HepG2 (cell line): ENCODE data around the gene BSND. TPM values are rescaled to one million over a fixed set of nuclear protein-coding genes. Genes with fewer than 3 reads are reported as not detected.

ENCODE experiments used
- ATAC-seq: fragments of 200-7000 bp; cut with Tn5 transposase; 3 replicates; pipeline ENCODE4 v1.9.1; 2020; ENCODE audit warnings: mild to moderate bottlenecking, moderate library complexity
- BruUV-seq: library from RNA; stranded (reverse); fragments of 400-500 nt; replicated peaks from 2 replicates; lab custom pipeline; 2021; lab: Mats Ljungman, UMichigan
- CTCF ChIA-PET: fragments of 300-600 bp; formaldehyde crosslinking; extraction: SDS; loops from one replicate; lab custom pipeline; 2021; ENCODE audit warnings: low total read pairs, inconsistent platforms, low intra/inter-chr PET ratio; lab: Yijun Ruan, JAX
- POLR2A ChIA-PET: fragments of 350-600 bp; sonication (Branson Sonifier 250); formaldehyde crosslinking; loops from one replicate; lab custom pipeline; 2020; ENCODE audit warnings: antibody characterized with exemption, inconsistent platforms; lab: Yijun Ruan, JAX
- DNase-seq: peaks from one replicate; pipeline ENCODE4 v3.0.0-alpha.2; 2015; ENCODE audit warnings: low spot score
- FAIRE-seq: peaks from 3 replicates; lab custom pipeline; 2011; peaks lifted over from hg19 to GRCh38; lab: Jason Lieb, UNC
- H2AFZ ChIP-seq: one replicate; pipeline ENCODE4 v1.6.1; 2011; ENCODE audit warnings: low read length, inconsistent platforms
- H3K27ac ChIP-seq: fragments of 300-600 bp; 3 replicates; pipeline ENCODE4 v1.8.0; 2011; ENCODE audit warnings: mixed run types, mild to moderate bottlenecking, mixed read lengths, low read length, inconsistent platforms; ENCODE audit not compliant: insufficient read depth; ENCODE audit errors: extremely low read length
- H3K27me3 ChIP-seq, 2 experiments: fragments of 200-600 bp in 1 of 2; 2 replicates in 1 of 2; 3 replicates in 1 of 2; pipeline versions ENCODE4 v1.6.0 to v1.8.0; 2011; ENCODE audit warnings: low read length in 2 of 2, mild to moderate bottlenecking in 2 of 2, moderate library complexity in 2 of 2, inconsistent platforms in 1 of 2; ENCODE audit not compliant: insufficient read depth in 2 of 2, control insufficient read depth in 1 of 2
- H3K36me3 ChIP-seq, 2 experiments: fragments of 200-600 bp in 1 of 2; replicated peaks in 1 of 2; 2 replicates in 1 of 2; 3 replicates in 1 of 2; pipeline versions ENCODE4 v1.5.1 to v1.8.0; 2011; ENCODE audit warnings: low read length in 2 of 2, inconsistent platforms in 1 of 2; ENCODE audit not compliant: insufficient read depth in 2 of 2, control insufficient read depth in 1 of 2
- H3K4me1 ChIP-seq: 2 replicates; pipeline ENCODE4 v1.5.1; 2012; ENCODE audit warnings: low read length, inconsistent platforms; ENCODE audit not compliant: insufficient read depth
- H3K4me2 ChIP-seq: 2 replicates; pipeline ENCODE4 v1.6.0; 2011; ENCODE audit warnings: low read depth, low read length, inconsistent platforms
- H3K4me3 ChIP-seq, 3 experiments: fragments of 200-600 bp in 1 of 3; sonication (generic), shearing (Covaris generic) in 1 of 3; replicated peaks in 1 of 3; 2 replicates each; pipeline ENCODE4 v1.5.1; 2011 to 2016; ENCODE audit warnings: low read length in 3 of 3, inconsistent platforms in 2 of 3, low read depth in 2 of 3, mild to moderate bottlenecking in 2 of 3, control low read depth in 1 of 3, mixed read lengths in 1 of 3; ENCODE audit not compliant: insufficient read depth in 1 of 3
- H3K79me2 ChIP-seq: one replicate; pipeline ENCODE4 v1.6.1; 2011; ENCODE audit warnings: low read length, inconsistent platforms; ENCODE audit not compliant: insufficient read depth
- H3K9ac ChIP-seq: 2 replicates; pipeline ENCODE4 v1.6.0; 2011; ENCODE audit warnings: mild to moderate bottlenecking, low read depth, low read length, inconsistent platforms; ENCODE audit not compliant: insufficient read depth
- H3K9me3 ChIP-seq: 2 replicates; pipeline ENCODE4 v1.5.1; 2012; ENCODE audit warnings: mild to moderate bottlenecking, low read length
- H4K20me1 ChIP-seq: 2 replicates; pipeline ENCODE4 v1.6.0; 2011; ENCODE audit warnings: inconsistent platforms, mild to moderate bottlenecking, low read length, moderate library complexity; ENCODE audit not compliant: insufficient read depth
- BRD4 ChIP-seq: sonication (generic); formaldehyde crosslinking; IDR thresholded peaks from 2 replicates; pipeline ENCODE4 v1.4.0; 2020; ENCODE audit warnings: missing genetic modification reagents
- CENPBD1 ChIP-seq: sonication (generic); formaldehyde crosslinking; IDR thresholded peaks from 2 replicates; pipeline ENCODE4 v1.8.0; 2022; ENCODE audit warnings: missing genetic modification reagents, low read depth, mild to moderate bottlenecking, borderline replicate concordance
- CTCF ChIP-seq: sonication (generic); formaldehyde crosslinking; IDR thresholded peaks from 2 replicates; pipeline ENCODE4 v1.5.0; 2020; ENCODE audit warnings: mild to moderate bottlenecking, missing genetic modification reagents, moderate library complexity
- ELF1 ChIP-seq: sonication (generic); formaldehyde crosslinking; IDR thresholded peaks from 2 replicates; pipeline ENCODE4 v1.4.0; 2020; ENCODE audit warnings: missing genetic modification reagents
- FOXK2 ChIP-seq: fragments of 450-650 bp; IDR thresholded peaks from 2 replicates; pipeline ENCODE4 v1.6.1; 2016
- SMC3 ChIP-seq: IDR thresholded peaks from 2 replicates; pipeline ENCODE4 v1.6.1; 2011; ENCODE audit warnings: low read length, improper control_type of control experiment
- SRSF4 ChIP-seq: fragments of 200-400 bp; formaldehyde crosslinking; IDR thresholded peaks from one replicate; pipeline ENCODE4 v1.6.1; 2018; ENCODE audit warnings: mild to moderate bottlenecking, low read depth, low read length, moderate library complexity; ENCODE audit not compliant: poor library complexity, severe bottlenecking
- STAG1 ChIP-seq: sonication (generic); formaldehyde crosslinking; IDR thresholded peaks from 2 replicates; pipeline ENCODE4 v1.4.0; 2020; ENCODE audit warnings: missing genetic modification reagents
- ZNF430 ChIP-seq: sonication (generic); formaldehyde crosslinking; IDR thresholded peaks from 2 replicates; pipeline ENCODE4 v1.9.0; 2021; ENCODE audit warnings: mild to moderate bottlenecking, missing genetic modification reagents
- ZNF674 ChIP-seq: sonication (generic); formaldehyde crosslinking; IDR thresholded peaks from 2 replicates; pipeline ENCODE4 v1.5.0; 2020; ENCODE audit warnings: low read depth, mild to moderate bottlenecking, missing genetic modification reagents
- ZNF816 ChIP-seq: sonication (generic); formaldehyde crosslinking; IDR thresholded peaks from 2 replicates; pipeline ENCODE4 v1.8.0; 2022; ENCODE audit warnings: missing genetic modification reagents, mild to moderate bottlenecking, borderline replicate concordance
- WGBS: methylation state at CpG from one replicate; pipeline ENCODE4 v1.1.6; 2017; ENCODE audit warnings: low lambda C conversion rate; 5-methylcytosine and 5-hydroxymethylcytosine counted together
- in situ Hi-C: cut with HindIII; loops from 2 replicates; pipeline ENCODE4 v1.10.0; 2017; ENCODE audit warnings: low pct_unique_long_range_greater_than_20kb; ENCODE audit not compliant: extremely low pct_ligation_motif_present
- intact Hi-C: fragments of 100-400 bp; cut with micrococcal nuclease; formaldehyde crosslinking; loops from one replicate; pipeline ENCODE4 v1.10.0; 2022; ENCODE audit not compliant: unreplicated experiment
- polyA plus RNA-seq, 8 experiments: library from polyadenylated mRNA; depleted of rRNA in 3 of 8; stranded (reverse) in 7 of 8; unstranded in 1 of 8; fragments of >200 nt; fragmentation: Illumina TruSeq in 4 of 8; extraction: Trizol in 4 of 8; gene quantifications; 2 replicates each; pipeline versions ENCODE4 v1.2.1 to v1.2.3, GENCODE V29; 2011 to 2016; ENCODE audit warnings: low read depth in 4 of 8, missing spikeins in 1 of 8, mixed read lengths in 1 of 8; ENCODE audit not compliant: insufficient read depth in 1 of 8
- total RNA-seq, 5 experiments: library from RNA; depleted of rRNA; stranded (reverse); fragments of >200 nt; fragmentation: Illumina TruSeq; extraction: Trizol; gene quantifications; 2 replicates each; pipeline ENCODE4 v1.2.3, GENCODE V29; 2016; ENCODE audit warnings: low read depth in 1 of 5

Gene BSND
- total and polyA plus RNA-seq, 2 of the 13 experiments (the other 11 are each of a cell fraction or from before 2014, with no cell fraction given) = not detected

- peak; percentile 15; the same call in 2 of the 3 replicates for ATAC-seq
- H3K9me3 ChIP-seq = no peaks in the 10 kb centered on the region
- no peak overlapping the region for H3K9ac ChIP-seq
- TF ChIP-seq CENPBD1 (CRISPR knock-in tag) (no peak), SRSF4 (no peak), ZNF430 (CRISPR knock-in tag) (0 out of 2 replicates have a peak, but pooled peaks have one; percentile 33), ZNF816 (no peak), BRD4 (CRISPR knock-in tag) (no peak)
- TF ChIP-seq, all 625 proteins: peak for 1
- H3K4me2 ChIP-seq = no peak overlapping the region
- CTCF ChIA-PET = interaction anchor here (1.1 to 1.5 kb wide), 2 partner anchors 12 to 60 kb away, joined by 3 to 4 read pairs; no protein-coding TSS in a partner anchor
- H2AFZ ChIP-seq = no peak overlapping the region
- H3K27me3 ChIP-seq = peaks cover 2 to 35% of the 10 kb centered on the region in 2 experiments; a peak in 4 of 5 replicates
- POLR2A ChIA-PET = no interaction called here
- in situ Hi-C loops (no loop called here), intact Hi-C loops (no loop called here)
- H3K4me1 ChIP-seq = peaks cover 7% of the 10 kb centered on the region; the same call in 1 of the 2 replicates
- H3K36me3 ChIP-seq = no peaks in the 10 kb centered on the region
- H3K27ac ChIP-seq = no peak overlapping the region
- WGBS = no CpG with 5 or more reads among the region's 9 CpGs
- FAIRE-seq = no peak
- no TSS peak for BruUV-seq
- H3K4me3 ChIP-seq = no peak overlapping the region
- H4K20me1 ChIP-seq = no peaks in the 10 kb centered on the region
- no peaks in the 10 kb centered on the region for H3K79me2 ChIP-seq
- DNase-seq = no peak
These were observed 11.6 kb downstream of the BSND start for GRCh38 chr1:55010194-55010886.

DNA sequence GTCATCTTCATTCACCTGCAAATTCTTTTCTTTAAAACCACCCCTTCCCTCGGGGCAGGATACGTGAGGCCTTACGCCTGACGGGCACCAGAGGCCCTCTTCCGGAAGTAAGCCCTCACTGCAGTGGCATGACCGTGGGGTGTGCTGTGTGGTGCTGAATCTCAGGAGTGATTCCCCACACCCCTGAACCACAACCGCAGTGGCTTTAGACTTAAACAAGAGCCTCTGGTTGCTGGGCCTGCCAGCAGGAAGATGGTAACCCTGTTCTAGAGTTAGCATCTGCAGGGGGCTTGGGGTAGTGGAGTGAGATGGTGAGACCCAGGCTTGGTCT is 12.1 kb downstream of the BSND start:
- Histone ChIP-seq H3K36me3 (no peaks in the 10 kb centered on the region), H3K4me2 (no peak overlapping the region), H3K4me3 (no peak overlapping the region), H2AFZ (no peak overlapping the region), H3K9me3 (no peaks in the 10 kb centered on the region), H3K9ac (no peak overlapping the region), H3K27me3 (peaks cover 2 to 40% of the 10 kb centered on the region in 2 experiments; a peak in 4 of 5 replicates), H3K79me2 (no peaks in the 10 kb centered on the region), H4K20me1 (no peaks in the 10 kb centered on the region), H3K4me1 (peaks cover 7% of the 10 kb centered on the region; the same call in 1 of the 2 replicates), H3K27ac (no peak overlapping the region)
- 7% methylated on average over 7 of the region's 7 CpGs for WGBS
- in situ Hi-C loops = no loop called here
- FAIRE-seq (no peak), DNase-seq (no peak), ATAC-seq (peak; percentile 89)
- ChIA-PET POLR2A (no interaction called here), CTCF (interaction anchor here (1.1 to 1.5 kb wide), 2 partner anchors 12 to 60 kb away, joined by 3 to 4 read pairs; no protein-coding TSS in a partner anchor)
- TF ChIP-seq SMC3 (peak; percentile 29), FOXK2 (no peak), CTCF (peak; percentile 63), ZNF430 (CRISPR knock-in tag) (0 out of 2 replicates have a peak, but pooled peaks have one; percentile 4), ZNF674 (CRISPR knock-in tag) (no peak), STAG1 (CRISPR knock-in tag) (peak; percentile 57), ELF1 (CRISPR knock-in tag) (peak; percentile 47; the same call in 1 of the 2 replicates)
- BruUV-seq = no TSS peak
- intact Hi-C loops = no loop called here
